ENCODE data around the gene KDELR3. TPM values are rescaled to one million over a fixed set of nuclear protein-coding genes. Genes with fewer than 3 reads are reported as not detected.

KDELR3 gene
- total RNA-seq, 6 donors from 2014 or later = 7.3 to 14.2 (median 9.7) TPM

- WGBS, 2 donors = 93 to 94% methylated on average over 3 of the region's 3 CpGs
- no peak overlapping the region for H3K27ac ChIP-seq
- H3K27me3 ChIP-seq = no peaks in the 10 kb centered on the region
- H3K9me3 ChIP-seq = no peaks in the 10 kb centered on the region
- no peak for TF ChIP-seq CTCF (IDR thresholded peaks at IDR 0.05)
- no peak for TF ChIP-seq POLR2AphosphoS5 (IDR thresholded peaks at IDR 0.05)
- TF ChIP-seq POLR2A (IDR thresholded peaks at IDR 0.05) = no peak
- no peak for TF ChIP-seq EP300 (IDR thresholded peaks at IDR 0.05)
- no peaks in the 10 kb centered on the region for H3K36me3 ChIP-seq
- ATAC-seq (ENCODE audit: low FRiP score in 2 of 2) = no peak
- no peaks in the 10 kb centered on the region for H3K4me1 ChIP-seq
- no peak for DNase-seq
- no peak overlapping the region for H3K4me3 ChIP-seq
Measured at GRCh38 chr22:38523029-38523428, 55.1 kb downstream of the KDELR3 start.

- Histone ChIP-seq H3K27me3 (no peaks in the 10 kb centered on the region), H3K4me3 (no peak overlapping the region), H3K4me1 (no peaks in the 10 kb centered on the region), H3K9me3 (no peaks in the 10 kb centered on the region), H3K27ac (no peak overlapping the region), H3K36me3 (no peaks in the 10 kb centered on the region)
- DNase-seq (no peak), ATAC-seq (ENCODE audit: low FRiP score in 2 of 2) (no peak)
- no peak for TF ChIP-seq EP300 (IDR thresholded peaks at IDR 0.05)
- 93 to 97% methylated on average over 5 of the region's 5 CpGs for WGBS, 2 donors
Measured at GRCh38 chr22:38523479-38523878, 55.6 kb downstream of the KDELR3 start.

- 77 to 87% methylated on average over 3 of the region's 3 CpGs for whole genome bisulfite sequencing, 2 donors
- Histone ChIP-seq H3K4me3 (no peak overlapping the region), H3K9me3 (no peaks in the 10 kb centered on the region), H3K36me3 (no peaks in the 10 kb centered on the region), H3K4me1 (no peaks in the 10 kb centered on the region), H3K27me3 (no peaks in the 10 kb centered on the region), H3K27ac (no peak overlapping the region)
- TF ChIP-seq POLR2A (IDR thresholded peaks at IDR 0.05) (no peak), EP300 (IDR thresholded peaks at IDR 0.05) (no peak), POLR2AphosphoS5 (IDR thresholded peaks at IDR 0.05) (no peak), CTCF (IDR thresholded peaks at IDR 0.05) (no peak)
- DNase-seq = no peak
- ATAC-seq (ENCODE audit: low FRiP score in 2 of 2) = no peak
Measured at GRCh38 chr22:38524429-38524828, 56.5 kb downstream of the KDELR3 start.

GRCh38 chr22:38531251-38531938 is 63.5 kb downstream of the KDELR3 start:
- ATAC-seq (ENCODE audit: low FRiP score in 2 of 2) (no peak), DNase-seq (no peak)
- Histone ChIP-seq H3K4me1 (no peaks in the 10 kb centered on the region), H3K27me3 (no peaks in the 10 kb centered on the region), H3K27ac (no peak overlapping the region), H3K36me3 (no peaks in the 10 kb centered on the region), H3K9me3 (no peaks in the 10 kb centered on the region), H3K4me3 (no peak overlapping the region)
- WGBS, 2 donors = 90 to 94% methylated on average over 4 of the region's 4 CpGs
- no peak for TF ChIP-seq CTCF (IDR thresholded peaks at IDR 0.05)
- TF ChIP-seq POLR2A (IDR thresholded peaks at IDR 0.05) = no peak
- no peak for TF ChIP-seq POLR2AphosphoS5 (IDR thresholded peaks at IDR 0.05)
- no peak for TF ChIP-seq EP300 (IDR thresholded peaks at IDR 0.05)

Other genes with a start within 250 kb of the KDELR3 start
- gene TMEM184B, start 195.1 kb upstream of the KDELR3 start, total RNA-seq = 100 to 1,000 TPM in 1 of 6 donors, 10 to 100 TPM in 5; 47.5 to 141 (median 72.1) TPM
- gene CSNK1E, start 150.7 kb upstream of the KDELR3 start, total RNA-seq = 100 to 1,000 TPM in 5 of 6 donors, 10 to 100 TPM in 1; 94.1 to 345 (median 123) TPM
- not detected for gene KCNJ4, start 12.9 kb upstream of the KDELR3 start, total RNA-seq
- 1,000 to 10,000 TPM in 2 of 6 donors, 100 to 1,000 TPM in 4; 428 to 2,078 (median 621) TPM for gene DDX17, start 38.2 kb downstream of the KDELR3 start, total RNA-seq
- 10 to 100 TPM in 1 of 6 donors, 1 to 10 TPM in 2, under 1 TPM in 3; 0.33 to 12.3 (median 1.2) TPM for gene DMC1, start 102.1 kb downstream of the KDELR3 start, total RNA-seq
- gene FAM227A, start 188.3 kb downstream of the KDELR3 start, total RNA-seq = 10 to 100 TPM in 3 of 6 donors, 1 to 10 TPM in 2, under 1 TPM in 1; 0.49 to 21.3 (median 8.3) TPM
- 10 to 100 TPM; 15.8 to 30.3 (median 23.5) TPM for gene CBY1, start 188.5 kb downstream of the KDELR3 start, total RNA-seq
- gene TOMM22, start 213.9 kb downstream of the KDELR3 start, total RNA-seq = 10 to 100 TPM in 5 of 6 donors, 1 to 10 TPM in 1; 9.4 to 60.3 (median 24.1) TPM
- gene JOSD1, start 232.8 kb downstream of the KDELR3 start, total RNA-seq = 10 to 100 TPM; 47.1 to 84.8 (median 67.3) TPM
- 100 to 1,000 TPM in 2 of 6 donors, 10 to 100 TPM in 4; 57.9 to 176 (median 73.6) TPM for gene GTPBP1, start 237.8 kb downstream of the KDELR3 start, total RNA-seq

Data from upper lobe of left lung (tissue), 6 donors.